Neural crest cell (in vitro differentiated cells): ENCODE results near the gene LARGE1. TPM values are rescaled to one million over a fixed set of nuclear protein-coding genes. Genes with fewer than 3 reads are reported as not detected.

Experiments
- DNase-seq: peaks from one replicate; pipeline ENCODE4 v3.0.0; 2021; ENCODE audit warnings: low read depth, mixed read lengths, low spot score
- H3K27ac Mint-ChIP-seq: one replicate; pipeline ENCODE4 v1.8.0; 2021; ENCODE audit warnings: mild to moderate bottlenecking, mixed read lengths; ENCODE audit not compliant: unreplicated experiment
- H3K27me3 Mint-ChIP-seq: 2 replicates; pipeline ENCODE4 v1.8.0; 2021; ENCODE audit warnings: low read depth, mild to moderate bottlenecking, mixed read lengths
- H3K36me3 Mint-ChIP-seq: 2 replicates; pipeline ENCODE4 v1.8.0; 2021; ENCODE audit warnings: low read depth, mild to moderate bottlenecking, mixed read lengths
- H3K4me1 Mint-ChIP-seq: 2 replicates; pipeline ENCODE4 v1.8.0; 2021; ENCODE audit warnings: mixed read lengths
- H3K4me3 Mint-ChIP-seq: one replicate; pipeline ENCODE4 v1.8.0; 2021; ENCODE audit warnings: mild to moderate bottlenecking, mixed read lengths
- H3K9me3 Mint-ChIP-seq: 2 replicates; pipeline ENCODE4 v1.8.0; 2021; ENCODE audit warnings: mixed read lengths
- total RNA-seq: library from RNA; stranded (reverse); gene quantifications from 2 replicates; pipeline ENCODE4 v1.2.1, GENCODE V29; 2021
- TF ChIP-seq, protein P1 (sequence below): fragments of 200-600 bp; sonication (generic); conservative IDR thresholded peaks from 2 replicates; pipeline ENCODE4 v1.5.0; 2021; ENCODE audit warnings: antibody characterized with exemption, mild to moderate bottlenecking

LARGE1 gene
- total RNA-seq, 1 donor from 2014 or later: 33.0 TPM

DNA sequence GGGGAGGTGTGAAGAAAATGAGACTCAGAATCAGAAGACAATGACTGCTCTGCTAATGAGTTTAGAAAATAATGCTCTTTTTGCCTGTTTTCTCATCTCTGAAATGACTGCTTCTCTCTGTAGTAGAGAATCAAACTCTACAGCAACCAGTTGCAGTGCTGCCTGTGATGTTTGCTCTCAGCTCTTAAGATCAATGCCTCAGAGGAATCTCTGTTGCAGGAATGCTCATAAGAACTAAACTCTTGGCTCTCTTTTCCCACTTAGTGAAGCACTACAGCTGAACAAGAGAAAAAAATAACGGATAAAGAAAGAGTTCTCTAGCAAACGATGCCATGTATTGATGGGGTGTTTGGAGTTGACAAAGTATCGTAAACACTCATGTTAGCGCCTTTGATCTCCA is 658.6 kb downstream of the LARGE1 start:
- no peak overlapping the region for H3K27ac Mint-ChIP-seq
- DNase-seq: no peak
- no peaks in the 10 kb centered on the region for H3K9me3 Mint-ChIP-seq
- H3K4me3 Mint-ChIP-seq: no peak overlapping the region
- peaks cover 4% of the 10 kb centered on the region for H3K4me1 Mint-ChIP-seq
- TF ChIP-seq, protein P1, sequence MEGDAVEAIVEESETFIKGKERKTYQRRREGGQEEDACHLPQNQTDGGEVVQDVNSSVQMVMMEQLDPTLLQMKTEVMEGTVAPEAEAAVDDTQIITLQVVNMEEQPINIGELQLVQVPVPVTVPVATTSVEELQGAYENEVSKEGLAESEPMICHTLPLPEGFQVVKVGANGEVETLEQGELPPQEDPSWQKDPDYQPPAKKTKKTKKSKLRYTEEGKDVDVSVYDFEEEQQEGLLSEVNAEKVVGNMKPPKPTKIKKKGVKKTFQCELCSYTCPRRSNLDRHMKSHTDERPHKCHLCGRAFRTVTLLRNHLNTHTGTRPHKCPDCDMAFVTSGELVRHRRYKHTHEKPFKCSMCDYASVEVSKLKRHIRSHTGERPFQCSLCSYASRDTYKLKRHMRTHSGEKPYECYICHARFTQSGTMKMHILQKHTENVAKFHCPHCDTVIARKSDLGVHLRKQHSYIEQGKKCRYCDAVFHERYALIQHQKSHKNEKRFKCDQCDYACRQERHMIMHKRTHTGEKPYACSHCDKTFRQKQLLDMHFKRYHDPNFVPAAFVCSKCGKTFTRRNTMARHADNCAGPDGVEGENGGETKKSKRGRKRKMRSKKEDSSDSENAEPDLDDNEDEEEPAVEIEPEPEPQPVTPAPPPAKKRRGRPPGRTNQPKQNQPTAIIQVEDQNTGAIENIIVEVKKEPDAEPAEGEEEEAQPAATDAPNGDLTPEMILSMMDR: no peak
- H3K36me3 Mint-ChIP-seq: no peaks in the 10 kb centered on the region
- H3K27me3 Mint-ChIP-seq: no peaks in the 10 kb centered on the region

DNA sequence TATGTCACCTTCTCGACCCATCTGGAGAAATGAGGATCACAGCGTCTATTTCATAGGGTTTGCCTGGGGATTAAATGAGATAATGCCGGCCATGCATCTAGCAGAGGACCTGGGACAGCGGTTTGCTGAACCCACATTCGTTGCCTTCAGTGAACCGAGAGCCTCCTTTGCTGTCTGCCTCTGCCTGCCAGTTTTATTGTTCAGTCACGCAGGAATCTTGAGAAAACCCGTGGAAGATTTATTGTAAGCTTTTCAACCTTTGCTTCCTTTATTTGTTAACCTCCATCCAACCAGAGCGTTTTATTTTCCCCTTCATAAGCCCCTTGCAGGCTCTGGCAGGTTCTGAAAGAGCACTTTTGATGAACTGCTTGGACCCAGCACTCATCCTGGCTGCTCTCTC is 659.8 kb downstream of the LARGE1 start:
- DNase-seq: no peak
- H3K4me3 Mint-ChIP-seq: no peak overlapping the region
- no peaks in the 10 kb centered on the region for H3K36me3 Mint-ChIP-seq
- peaks cover 3% of the 10 kb centered on the region for H3K27me3 Mint-ChIP-seq
- peaks cover 10% of the 10 kb centered on the region for H3K4me1 Mint-ChIP-seq
- no peak overlapping the region for H3K27ac Mint-ChIP-seq
- TF ChIP-seq, protein P1: no peak
- no peaks in the 10 kb centered on the region for H3K9me3 Mint-ChIP-seq

DNA sequence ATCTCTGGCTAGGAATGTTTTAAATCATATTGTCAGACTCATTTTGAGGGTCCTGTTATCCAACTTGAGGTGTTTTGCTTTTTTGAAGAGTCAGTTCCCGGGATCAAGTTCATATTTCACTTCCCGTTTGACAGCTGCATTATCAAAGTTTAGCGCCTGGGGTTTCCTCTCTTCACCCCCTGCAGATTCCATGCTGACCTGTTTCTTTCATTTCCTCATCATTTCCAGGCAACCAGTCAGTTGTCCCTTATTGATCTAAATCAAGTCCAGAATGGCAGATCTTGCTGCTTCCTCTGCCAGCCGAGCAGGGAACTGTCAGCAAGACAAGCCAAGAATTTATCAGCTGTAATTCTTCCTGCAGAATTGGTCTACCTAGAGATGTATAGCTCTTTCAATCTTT is 664.5 kb downstream of the LARGE1 start:
- peaks cover 3% of the 10 kb centered on the region for H3K27me3 Mint-ChIP-seq
- TF ChIP-seq, protein P1: no peak
- no peak for DNase-seq
- no peak overlapping the region for H3K4me3 Mint-ChIP-seq
- peaks cover 14% of the 10 kb centered on the region for H3K4me1 Mint-ChIP-seq
- H3K27ac Mint-ChIP-seq: no peak overlapping the region
- no peaks in the 10 kb centered on the region for H3K9me3 Mint-ChIP-seq
- no peaks in the 10 kb centered on the region for H3K36me3 Mint-ChIP-seq

DNA sequence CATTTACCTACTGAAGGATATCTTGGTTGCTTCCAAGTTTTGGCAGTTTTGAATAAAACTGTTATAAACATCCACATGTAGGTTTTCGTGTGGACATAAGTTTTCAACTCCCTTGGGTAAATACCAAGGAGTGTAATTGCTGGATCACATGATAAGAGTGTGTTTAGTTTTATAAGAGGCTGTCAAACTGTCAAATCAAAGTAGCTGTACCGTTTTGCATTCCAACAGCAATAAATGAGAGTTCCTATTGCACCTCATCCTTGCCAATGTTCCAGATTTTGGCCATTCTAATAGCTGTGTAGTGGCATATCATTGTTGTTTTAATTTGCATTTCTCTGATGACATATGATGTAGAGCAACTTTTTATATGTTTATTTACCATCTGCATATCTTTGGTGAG is 671.3 kb downstream of the LARGE1 start:
- Mint-ChIP-seq H3K36me3 (no peaks in the 10 kb centered on the region), H3K4me3 (no peak overlapping the region), H3K27ac (no peak overlapping the region), H3K9me3 (peaks cover 5% of the 10 kb centered on the region), H3K27me3 (peaks cover 33% of the 10 kb centered on the region), H3K4me1 (peaks cover 4% of the 10 kb centered on the region)
- TF ChIP-seq, protein P1: no peak
- DNase-seq: no peak

DNA sequence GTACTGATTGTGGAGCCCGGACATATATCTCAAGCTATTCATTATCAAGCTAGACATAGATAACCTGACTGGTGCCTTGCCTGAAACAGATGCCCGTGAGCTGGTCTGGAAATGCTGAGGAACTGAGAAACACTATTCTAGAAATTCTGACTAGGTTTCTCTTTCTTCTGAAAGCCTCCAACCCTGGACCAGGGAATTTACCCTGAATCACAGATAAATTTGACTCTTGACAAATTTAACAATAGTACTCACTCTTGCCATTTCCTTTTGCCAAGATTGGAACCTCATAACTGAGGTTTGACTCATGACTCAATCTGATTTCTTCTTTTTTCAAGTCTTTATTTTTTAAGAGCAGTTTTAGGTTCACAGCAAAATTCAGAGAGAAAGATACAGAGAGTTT is 672.5 kb downstream of the LARGE1 start:
- H3K4me3 Mint-ChIP-seq: no peak overlapping the region
- no peak overlapping the region for H3K27ac Mint-ChIP-seq
- DNase-seq: no peak
- no peaks in the 10 kb centered on the region for H3K36me3 Mint-ChIP-seq
- peaks cover 4% of the 10 kb centered on the region for H3K4me1 Mint-ChIP-seq
- peaks cover 7% of the 10 kb centered on the region for H3K9me3 Mint-ChIP-seq
- TF ChIP-seq, protein P1: no peak
- peaks cover 33% of the 10 kb centered on the region for H3K27me3 Mint-ChIP-seq

DNA sequence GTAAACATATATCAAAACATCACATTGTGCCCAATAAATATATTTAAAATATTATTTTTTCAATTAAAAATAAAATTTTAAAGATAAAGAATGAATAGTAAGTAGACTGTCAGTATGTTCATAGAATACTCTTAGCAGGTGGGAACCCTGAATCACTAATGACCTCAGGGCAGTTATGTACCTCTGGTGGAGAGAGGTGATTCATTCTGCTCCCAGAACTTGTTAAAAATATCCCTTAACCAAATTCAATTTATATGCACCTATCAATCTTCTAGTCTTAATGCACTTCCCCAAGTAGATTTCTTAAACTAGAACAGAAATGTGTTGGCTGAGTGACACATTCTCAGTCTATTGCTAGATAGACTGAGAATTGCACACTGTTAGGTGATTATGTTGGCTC is 678.2 kb downstream of the LARGE1 start:
- H3K36me3 Mint-ChIP-seq: no peaks in the 10 kb centered on the region
- peaks cover 26% of the 10 kb centered on the region for H3K27me3 Mint-ChIP-seq
- H3K4me1 Mint-ChIP-seq: no peaks in the 10 kb centered on the region
- no peak overlapping the region for H3K27ac Mint-ChIP-seq
- peaks cover 14% of the 10 kb centered on the region for H3K9me3 Mint-ChIP-seq
- no peak overlapping the region for H3K4me3 Mint-ChIP-seq
- no peak for DNase-seq
- TF ChIP-seq, protein P1: no peak
